SK-N-SH treated with all-trans-retinoic acid at 6 μM for 48 hours (cell line): ENCODE results near the gene TLL2.

ENCODE experiments used
- ARNTL ChIP-seq: fragments of 450-650 bp; formaldehyde crosslinking; IDR thresholded peaks from 2 replicates; pipeline ENCODE4 v1.5.0; 2020; ENCODE audit warnings: low read depth, mild to moderate bottlenecking, moderate library complexity, borderline replicate concordance
- GLIS3 ChIP-seq: fragments of 250-450 bp; sonication (Bioruptor Pico); IDR thresholded peaks from 2 replicates; pipeline ENCODE4 v1.5.0; 2020; ENCODE audit warnings: mild to moderate bottlenecking, moderate library complexity
- OSR1 ChIP-seq: fragments of 250-450 bp; sonication (Bioruptor Pico); IDR thresholded peaks from 2 replicates; pipeline ENCODE4 v1.8.0; 2022; ENCODE audit warnings: moderate library complexity, mild to moderate bottlenecking, inconsistent platforms
- PPARA ChIP-seq: fragments of 250-450 bp; sonication (Bioruptor Pico); IDR thresholded peaks from 2 replicates; pipeline ENCODE4 v1.5.0; 2020; ENCODE audit warnings: mild to moderate bottlenecking, borderline replicate concordance
- TOX ChIP-seq: fragments of 250-450 bp; sonication (Bioruptor Pico); IDR thresholded peaks from 2 replicates; pipeline ENCODE4 v1.8.0; 2021; ENCODE audit warnings: mild to moderate bottlenecking, moderate library complexity, borderline replicate concordance
- ZFP3 ChIP-seq: fragments of 250-450 bp; sonication (Bioruptor Pico); IDR thresholded peaks from 2 replicates; pipeline ENCODE4 v1.5.0; 2020; ENCODE audit warnings: mild to moderate bottlenecking, moderate library complexity
- ZNF565 ChIP-seq: fragments of 450-650 bp; formaldehyde crosslinking; conservative IDR thresholded peaks from 2 replicates; pipeline ENCODE4 v1.5.0; 2020; ENCODE audit warnings: low read depth, mild to moderate bottlenecking, moderate library complexity
- TF ChIP-seq, protein P1 (sequence below): fragments of 250-450 bp; sonication (Bioruptor Pico); IDR thresholded peaks from 2 replicates; pipeline ENCODE4 v1.5.1; 2021; ENCODE audit warnings: mild to moderate bottlenecking, moderate library complexity
- TF ChIP-seq, protein P2 (sequence below): fragments of 250-450 bp; sonication (Bioruptor Pico); IDR thresholded peaks from 2 replicates; pipeline ENCODE4 v1.8.0; 2020; ENCODE audit warnings: mild to moderate bottlenecking, moderate library complexity, borderline replicate concordance

- TF ChIP-seq, protein P1, sequence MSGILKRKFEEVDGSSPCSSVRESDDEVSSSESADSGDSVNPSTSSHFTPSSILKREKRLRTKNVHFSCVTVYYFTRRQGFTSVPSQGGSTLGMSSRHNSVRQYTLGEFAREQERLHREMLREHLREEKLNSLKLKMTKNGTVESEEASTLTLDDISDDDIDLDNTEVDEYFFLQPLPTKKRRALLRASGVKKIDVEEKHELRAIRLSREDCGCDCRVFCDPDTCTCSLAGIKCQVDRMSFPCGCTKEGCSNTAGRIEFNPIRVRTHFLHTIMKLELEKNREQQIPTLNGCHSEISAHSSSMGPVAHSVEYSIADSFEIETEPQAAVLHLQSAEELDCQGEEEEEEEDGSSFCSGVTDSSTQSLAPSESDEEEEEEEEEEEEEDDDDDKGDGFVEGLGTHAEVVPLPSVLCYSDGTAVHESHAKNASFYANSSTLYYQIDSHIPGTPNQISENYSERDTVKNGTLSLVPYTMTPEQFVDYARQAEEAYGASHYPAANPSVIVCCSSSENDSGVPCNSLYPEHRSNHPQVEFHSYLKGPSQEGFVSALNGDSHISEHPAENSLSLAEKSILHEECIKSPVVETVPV (CRISPR knock-in tag) = no peak
- no peak for TF ChIP-seq GLIS3
- no peak for TF ChIP-seq OSR1 (CRISPR knock-in tag)
- no peak for TF ChIP-seq TOX (CRISPR knock-in tag)
- TF ChIP-seq, protein P2, sequence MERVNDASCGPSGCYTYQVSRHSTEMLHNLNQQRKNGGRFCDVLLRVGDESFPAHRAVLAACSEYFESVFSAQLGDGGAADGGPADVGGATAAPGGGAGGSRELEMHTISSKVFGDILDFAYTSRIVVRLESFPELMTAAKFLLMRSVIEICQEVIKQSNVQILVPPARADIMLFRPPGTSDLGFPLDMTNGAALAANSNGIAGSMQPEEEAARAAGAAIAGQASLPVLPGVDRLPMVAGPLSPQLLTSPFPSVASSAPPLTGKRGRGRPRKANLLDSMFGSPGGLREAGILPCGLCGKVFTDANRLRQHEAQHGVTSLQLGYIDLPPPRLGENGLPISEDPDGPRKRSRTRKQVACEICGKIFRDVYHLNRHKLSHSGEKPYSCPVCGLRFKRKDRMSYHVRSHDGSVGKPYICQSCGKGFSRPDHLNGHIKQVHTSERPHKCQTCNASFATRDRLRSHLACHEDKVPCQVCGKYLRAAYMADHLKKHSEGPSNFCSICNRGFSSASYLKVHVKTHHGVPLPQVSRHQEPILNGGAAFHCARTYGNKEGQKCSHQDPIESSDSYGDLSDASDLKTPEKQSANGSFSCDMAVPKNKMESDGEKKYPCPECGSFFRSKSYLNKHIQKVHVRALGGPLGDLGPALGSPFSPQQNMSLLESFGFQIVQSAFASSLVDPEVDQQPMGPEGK = no peak
- no peak for TF ChIP-seq ZFP3 (CRISPR knock-in tag)
- no peak for TF ChIP-seq PPARA (CRISPR knock-in tag)
- no peak for TF ChIP-seq ARNTL (CRISPR knock-in tag)
- no peak for TF ChIP-seq ZNF565 (CRISPR knock-in tag)
Measured at GRCh38 chr10:96327462-96327861, 186.3 kb downstream of the TLL2 start.
